GM12878 (cell line): ENCODE results near the gene PLA2G5. TPM values are rescaled to one million over a fixed set of nuclear protein-coding genes. Genes with fewer than 3 reads are reported as not detected.

Source experiments
- ATAC-seq: fragments of 200-7000 bp; cut with Tn5 transposase; 3 replicates; pipeline ENCODE4 v1.9.1; 2020; ENCODE audit warnings: mild to moderate bottlenecking, moderate library complexity
- BruUV-seq: library from RNA; stranded (reverse); fragments of 400-500 nt; replicated peaks from 2 replicates; lab custom pipeline; 2021; lab: Mats Ljungman, UMichigan
- CTCF ChIA-PET: fragments of 300-600 bp; sonication (Branson Sonifier 250); formaldehyde crosslinking; extraction: SDS; loops from one replicate; lab custom pipeline; 2021; ENCODE audit warnings: inconsistent platforms; lab: Yijun Ruan, JAX
- POLR2A ChIA-PET: fragments of 350-600 bp; formaldehyde crosslinking; extraction: SDS; loops from one replicate; lab custom pipeline; 2021; ENCODE audit warnings: inconsistent platforms; lab: Charles Lee
- RAD21 ChIA-PET: fragments of 300-600 bp; sonication (Branson Sonifier 250); formaldehyde crosslinking; loops from one replicate; lab custom pipeline; 2023; ENCODE audit warnings: antibody characterized with exemption; ENCODE audit not compliant: unreplicated experiment; lab: Charles Lee
- SMC1A ChIA-PET: fragments of 300-600 bp; sonication (Branson Sonifier 250); formaldehyde crosslinking; loops from one replicate; lab custom pipeline; 2023; ENCODE audit not compliant: unreplicated experiment, uncharacterized antibody; lab: Charles Lee
- DNase-seq: peaks from one replicate; pipeline ENCODE4 v3.0.0-alpha.2; 2011; ENCODE audit warnings: low read depth, low spot score
- FAIRE-seq: peaks from 3 replicates; lab custom pipeline; 2011; peaks lifted over from hg19 to GRCh38; lab: Jason Lieb, UNC
- H2AFZ ChIP-seq: 2 replicates; pipeline ENCODE4 v1.6.0; 2011; ENCODE audit warnings: low read depth, low read length, control low read depth; ENCODE audit not compliant: control insufficient read depth
- H3K27ac ChIP-seq: 2 replicates; pipeline ENCODE4 v1.5.1; 2011; ENCODE audit warnings: control low read depth; ENCODE audit not compliant: control insufficient read depth, insufficient read depth
- H3K27me3 ChIP-seq, 2 experiments: replicated peaks in 1 of 2; 2 replicates each; pipeline versions ENCODE4 v1.6.0 to v1.6.1; 2011; ENCODE audit warnings: low read length in 1 of 2; ENCODE audit not compliant: control insufficient read depth in 2 of 2, insufficient read depth in 2 of 2
- H3K36me3 ChIP-seq, 2 experiments: 2 replicates each; pipeline ENCODE4 v1.5.1; 2011; ENCODE audit warnings: low read length in 1 of 2; ENCODE audit not compliant: control insufficient read depth in 2 of 2, insufficient read depth in 2 of 2
- H3K4me1 ChIP-seq: 2 replicates; pipeline ENCODE4 v1.6.1; 2011; ENCODE audit warnings: mild to moderate bottlenecking, low read length, moderate library complexity, mixed read lengths; ENCODE audit not compliant: control insufficient read depth, insufficient read depth
- H3K4me2 ChIP-seq: 2 replicates; pipeline ENCODE4 v1.6.0; 2011; ENCODE audit warnings: control low read depth; ENCODE audit not compliant: control insufficient read depth, insufficient read depth
- H3K4me3 ChIP-seq: fragments of 200-600 bp; sonication (generic); 2 replicates; pipeline ENCODE4 v1.5.1; 2016
- H3K79me2 ChIP-seq: 2 replicates; pipeline ENCODE4 v1.6.0; 2011; ENCODE audit warnings: low read length; ENCODE audit not compliant: control insufficient read depth, insufficient read depth
- H3K9ac ChIP-seq: 2 replicates; pipeline ENCODE4 v1.8.0; 2011; ENCODE audit warnings: low read length, control low read depth, mixed read lengths; ENCODE audit not compliant: control insufficient read depth, insufficient read depth
- H3K9me3 ChIP-seq: replicated peaks from 3 replicates; pipeline ENCODE4 v1.5.1; 2011; ENCODE audit warnings: mild to moderate bottlenecking, low read length; ENCODE audit not compliant: control insufficient read depth, insufficient read depth
- H4K20me1 ChIP-seq: 2 replicates; pipeline ENCODE4 v1.6.0; 2011; ENCODE audit not compliant: control insufficient read depth, insufficient read depth
- MEF2B ChIP-seq: fragments of 450-650 bp; IDR thresholded peaks from 2 replicates; pipeline ENCODE4 v1.6.1; 2018; ENCODE audit warnings: mild to moderate bottlenecking, moderate library complexity; ENCODE audit not compliant: partially characterized antibody, poor library complexity, severe bottlenecking
- MTA3 ChIP-seq: IDR thresholded peaks from 2 replicates; pipeline ENCODE4 v1.6.1; 2012; ENCODE audit warnings: low read length, inconsistent platforms, borderline replicate concordance
- NFIC ChIP-seq: IDR thresholded peaks from 2 replicates; pipeline ENCODE4 v1.6.1; 2012; ENCODE audit warnings: low read depth, mild to moderate bottlenecking, inconsistent platforms, low read length, moderate library complexity
- NRF1 ChIP-seq: conservative IDR thresholded peaks from 2 replicates; pipeline ENCODE4 v1.6.1; 2011; ENCODE audit warnings: mild to moderate bottlenecking, low read depth, low read length, improper control_type of control experiment
- PAX5 ChIP-seq: IDR thresholded peaks from 2 replicates; pipeline ENCODE4 v1.6.1; 2011; ENCODE audit warnings: low read depth, low read length, borderline replicate concordance
- RUNX3 ChIP-seq: IDR thresholded peaks from 2 replicates; pipeline ENCODE4 v1.6.1; 2012; ENCODE audit warnings: low read length, inconsistent platforms
- TBL1XR1 ChIP-seq: IDR thresholded peaks from 2 replicates; pipeline ENCODE4 v1.6.1; 2012; ENCODE audit warnings: low read depth, low read length, improper control_type of control experiment
- ZBED1 ChIP-seq: IDR thresholded peaks from 2 replicates; pipeline ENCODE4 v1.6.1; 2016; ENCODE audit warnings: borderline replicate concordance
- WGBS: methylation state at CpG from one replicate; pipeline ENCODE4 v1.1.6; 2016; ENCODE audit warnings: low lambda C conversion rate; ENCODE audit not compliant: insufficient replicate concordance, insufficient coverage; ENCODE audit errors: missing lambda C conversion rate; 5-methylcytosine and 5-hydroxymethylcytosine counted together
- in situ Hi-C: fragments of 300-500 bp; cut with MboI; formaldehyde crosslinking; loops from 9 replicates; pipeline ENCODE4 v1.14.3; 2018; ENCODE audit warnings: mixed read lengths
- intact Hi-C: fragments of 100-400 bp; cut with micrococcal nuclease; formaldehyde crosslinking; loops from one replicate; pipeline ENCODE4 v1.14.2; 2022; ENCODE audit not compliant: unreplicated experiment
- polyA plus RNA-seq, 11 experiments: library from polyadenylated mRNA; depleted of rRNA in 4 of 11; unstranded in 6 of 11; stranded (reverse) in 5 of 11; fragments of >200 nt; fragmentation: Nextera tagmentation in 4 of 11; fragmentation: Illumina TruSeq in 1 of 11; extraction: Ambion mirVana in 4 of 11; extraction: Trizol in 1 of 11; gene quantifications; 1 replicate in 1 of 11; 2 replicates in 10 of 11; pipeline versions ENCODE4 v1.2.1 to v1.2.3, GENCODE V29; 2011 to 2016; ENCODE audit warnings: inconsistent platforms in 2 of 11, missing spikeins in 2 of 11, low read depth in 1 of 11
- total RNA-seq, 4 experiments: library from RNA; depleted of rRNA in 3 of 4; stranded (reverse); fragments of >200 nt in 3 of 4; fragmentation: Illumina TruSeq in 1 of 4; extraction: Trizol in 1 of 4; gene quantifications; 2 replicates each; pipeline versions ENCODE4 v1.2.1 to v1.2.3, GENCODE V29; 2013 to 2021

Gene PLA2G5
- total and polyA plus RNA-seq, 10 of the 15 experiments (the other 5 are each of a cell fraction or from before 2014, with no cell fraction given) = 0.10 to 0.19 (median 0.17) TPM; not detected in 7

GRCh38 chr1:20124456-20125057 lies 54.6 kb downstream of the PLA2G5 start (continued):
- 0 out of 2 replicates have a peak, but pooled peaks have one; percentile 14 for TF ChIP-seq PAX5
- TF ChIP-seq MTA3 = no peak
- no peak for TF ChIP-seq MEF2B
- TF ChIP-seq NFIC = no peak
- no peak for TF ChIP-seq ZBED1
- no peak for TF ChIP-seq TBL1XR1
- TF ChIP-seq, all 136 proteins: peak for 12

DNA sequence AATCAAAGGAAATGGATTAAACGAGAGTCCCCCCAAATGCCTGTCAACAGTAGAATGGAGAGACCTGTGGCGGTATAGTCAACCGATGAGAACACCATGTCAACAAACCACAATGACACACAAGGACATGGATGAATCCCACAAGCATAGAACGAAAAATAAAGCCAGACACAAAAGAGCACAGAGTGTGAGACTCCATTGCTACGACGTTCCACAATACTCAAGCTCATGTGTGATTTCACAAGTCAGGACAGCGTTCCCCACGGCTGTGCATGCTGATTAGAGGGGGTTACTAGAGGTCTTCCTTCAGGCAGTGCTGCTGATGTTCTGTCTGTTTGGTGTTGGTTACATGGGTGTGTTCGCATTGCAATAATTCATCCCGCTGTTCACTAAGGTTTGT lies 55.1 kb downstream of the PLA2G5 start:
- peaks cover 44% of the 10 kb centered on the region for H3K4me1 ChIP-seq
- H3K36me3 ChIP-seq = no peaks in the 10 kb centered on the region
- in situ Hi-C loops (no loop called here), intact Hi-C loops (no loop called here)
- no peak for DNase-seq
- ChIA-PET POLR2A (interaction anchor here (1.1 to 3.0 kb wide), 2 partner anchors 27 to 46 kb away, joined by 4 to 11 read pairs; no protein-coding TSS in a partner anchor), CTCF (interaction anchor here (0.6 to 3.3 kb wide), 5 partner anchors 11 to 471 kb away, joined by 4 to 17 read pairs (median 9); no protein-coding TSS in a partner anchor), RAD21 (interaction anchor here (2.4 to 4.8 kb wide), 3 partner anchors 27 to 66 kb away, joined by 9 to 28 read pairs (median 15); no protein-coding TSS in a partner anchor), SMC1A (interaction anchor here (0.7 to 3.6 kb wide), 7 partner anchors 11 to 332 kb away, joined by 3 to 18 read pairs (median 6); no protein-coding TSS in a partner anchor)
- H3K27me3 ChIP-seq = no peaks in the 10 kb centered on the region
- no peaks in the 10 kb centered on the region for H3K79me2 ChIP-seq
- ATAC-seq = no peak
- peak overlapping the region; percentile 33 for H3K27ac ChIP-seq
- BruUV-seq = no TSS peak
- no peak overlapping the region for H3K4me2 ChIP-seq
- no peak for FAIRE-seq
- TF ChIP-seq NRF1 = no peak
- TF ChIP-seq RUNX3 = peak; percentile 55; the same call in 1 of the 2 replicates
- WGBS = 72% methylated on average over 10 of the region's 10 CpGs
- peaks cover 2% of the 10 kb centered on the region; the same call in 1 of the 3 replicates for H3K9me3 ChIP-seq
- H4K20me1 ChIP-seq = no peaks in the 10 kb centered on the region
- H2AFZ ChIP-seq = no peak overlapping the region
- H3K9ac ChIP-seq = no peak overlapping the region
- H3K4me3 ChIP-seq = no peak overlapping the region
